ENCODE measurements around the gene PERM1. TPM values are rescaled to one million over a fixed set of nuclear protein-coding genes. Genes with fewer than 3 reads are reported as not detected.

PERM1 gene
- total and polyA plus RNA-seq, 2 of the 8 experiments (the other 6 are each of a cell fraction or from before 2014, with no cell fraction given): not detected

- TF ChIP-seq TEAD4 (IDR thresholded peaks at IDR 0.05; ENCODE audit: low read depth, low read length) (no peak), RAD21 (IDR thresholded peaks at IDR 0.05 in 1 of 2, conservative IDR thresholded peaks at IDR 0.05 in 1 of 2; ENCODE audit: low read depth in 2 of 2, low read length in 2 of 2) (peak; percentile 60 to 72), SIX5 (IDR thresholded peaks at IDR 0.05; ENCODE audit: low read depth, low read length) (no peak), GABPA (IDR thresholded peaks at IDR 0.05; ENCODE audit: borderline replicate concordance, insufficient read depth, low read length) (0 out of 2 replicates have a peak, but pooled peaks have one; percentile 70), HDAC6 (IDR thresholded peaks at IDR 0.05; ENCODE audit: low read depth, low read length) (no peak), EP300 (IDR thresholded peaks at IDR 0.05; ENCODE audit: borderline replicate concordance in 1 of 2, low read depth in 2 of 2, low read length in 2 of 2) (no peak), CEBPB (IDR thresholded peaks at IDR 0.05; ENCODE audit: low read depth, low read length) (no peak), ATF3 (IDR thresholded peaks at IDR 0.05; ENCODE audit: insufficient read depth, low read depth, low read length) (no peak), KDM5A (IDR thresholded peaks at IDR 0.05; ENCODE audit: low read length) (no peak), GTF2F1 (IDR thresholded peaks at IDR 0.05; ENCODE audit: borderline replicate concordance, low read depth, low read length) (no peak)
- TF ChIP-seq, protein P1, sequence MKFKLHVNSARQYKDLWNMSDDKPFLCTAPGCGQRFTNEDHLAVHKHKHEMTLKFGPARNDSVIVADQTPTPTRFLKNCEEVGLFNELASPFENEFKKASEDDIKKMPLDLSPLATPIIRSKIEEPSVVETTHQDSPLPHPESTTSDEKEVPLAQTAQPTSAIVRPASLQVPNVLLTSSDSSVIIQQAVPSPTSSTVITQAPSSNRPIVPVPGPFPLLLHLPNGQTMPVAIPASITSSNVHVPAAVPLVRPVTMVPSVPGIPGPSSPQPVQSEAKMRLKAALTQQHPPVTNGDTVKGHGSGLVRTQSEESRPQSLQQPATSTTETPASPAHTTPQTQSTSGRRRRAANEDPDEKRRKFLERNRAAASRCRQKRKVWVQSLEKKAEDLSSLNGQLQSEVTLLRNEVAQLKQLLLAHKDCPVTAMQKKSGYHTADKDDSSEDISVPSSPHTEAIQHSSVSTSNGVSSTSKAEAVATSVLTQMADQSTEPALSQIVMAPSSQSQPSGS (IDR thresholded peaks at IDR 0.05; ENCODE audit: low read length): no peak
Observed at GRCh38 chr1:975896-976683, 5.8 kb downstream of the PERM1 start (continued).
